Heart right ventricle (tissue), 16 donors: ENCODE results near the gene TSPAN12. TPM values are rescaled to one million over a fixed set of nuclear protein-coding genes. Genes with fewer than 3 reads are reported as not detected.

Source experiments
- ATAC-seq, 8 donors: fragments of 200-7000 bp; cut with Tn5 transposase; one replicate each; pipeline ENCODE4 v1.9.1; 2020; ENCODE audit warnings: mild to moderate bottlenecking in 8 of 8, moderate library complexity in 8 of 8, moderate number of reproducible peaks in 1 of 8
- DNase-seq, 2 donors: peaks; one replicate each; pipeline ENCODE4 v3.0.0-alpha.2; 2020
- H3K27ac ChIP-seq, 10 donors: fragments of 200-600 bp; sonication (generic) in 2 of 10; one replicate each; pipeline versions ENCODE4 v1.5.0 to v1.8.0; 2020 to 2022; ENCODE audit warnings: mild to moderate bottlenecking in 3 of 10
- H3K27me3 ChIP-seq, 7 donors: fragments of 200-600 bp; one replicate each; pipeline ENCODE4 v1.8.0; 2021 to 2022; ENCODE audit warnings: mild to moderate bottlenecking in 2 of 7
- H3K36me3 ChIP-seq, 9 donors: fragments of 200-600 bp; sonication (generic) in 1 of 9; one replicate each; pipeline versions ENCODE4 v1.5.0 to v1.8.0; 2020 to 2022; ENCODE audit warnings: mild to moderate bottlenecking in 2 of 9
- H3K4me1 ChIP-seq, 9 donors: fragments of 200-600 bp; sonication (generic) in 1 of 9; one replicate each; pipeline versions ENCODE4 v1.5.0 to v1.8.0; 2020 to 2022; ENCODE audit warnings: mild to moderate bottlenecking in 4 of 9
- H3K4me3 ChIP-seq, 10 donors: fragments of 200-600 bp; sonication (generic) in 2 of 10; one replicate each; pipeline versions ENCODE4 v1.5.0 to v1.8.0; 2020 to 2022; ENCODE audit warnings: mild to moderate bottlenecking in 7 of 10, moderate library complexity in 2 of 10
- H3K9me3 ChIP-seq, 11 donors: fragments of 200-600 bp in 10 of 11; sonication (generic) in 2 of 11; one replicate each; pipeline versions ENCODE4 v1.5.0 to v1.8.0; 2013 to 2022; ENCODE audit warnings: mild to moderate bottlenecking in 2 of 11, control low read depth in 1 of 11, moderate library complexity in 1 of 11
- WGBS, 2 donors: extraction: QIAGEN DNeasy Blood & Tissue Kit; methylation state at CpG; one replicate each; pipeline ENCODE4 v1.1.7; 2013; ENCODE audit warnings: inconsistent platforms in 1 of 2; 5-methylcytosine and 5-hydroxymethylcytosine counted together
- intact Hi-C, 10 donors: fragments of 100-400 bp; cut with DNase I; formaldehyde crosslinking; loops; one replicate each; pipeline versions ENCODE4 v1.11.1 to v1.14.2; 2022
- polyA plus RNA-seq, 2 donors: library from polyadenylated mRNA; stranded (reverse); fragments of 200-250 nt; gene quantifications; one replicate each; pipeline ENCODE4 v1.2.3, GENCODE V29; 2013
- total RNA-seq, 10 donors: library from RNA; stranded (reverse); fragmentation: NEBNext Ultra II Directional in 3 of 10; extraction: Animal tissue kit (Norgen Biotek cat#: 25700) in 3 of 10; gene quantifications; one replicate each; pipeline versions ENCODE4 v1.2.1 to v1.2.4, GENCODE V29; 2021 to 2023
- TF ChIP-seq, protein P1 (sequence below), 9 donors: fragments of 200-600 bp; sonication (generic) in 2 of 9; IDR thresholded peaks; one replicate each; pipeline versions ENCODE4 v1.5.0 to v1.8.0; 2021 to 2022; ENCODE audit warnings: antibody characterized with exemption in 9 of 9, mild to moderate bottlenecking in 5 of 9, moderate library complexity in 1 of 9
- donor health status: Arrhythmogenic right ventricular cardiomyopathy.
- donor health status: ischemic (EF 13 %, LVEDD 7.1; RV severe dilation, severe dysfunction).
- donor health status: healthy with polysubstance abuse.
- donor health status: DM: no; HTN: yes; CAD: no.
- donor health status: DM: no; HTN: no; CAD: no.
- donor health status: ischemic (EF 25% LVEDD 6.9; RV normal size, moderate dysfunction).
- donor health status: ischemic (EF 25% LVEDD 5.7; RV mildly dilated, moderate dysfunction).
- donor health status: healthy.
- donor health status: DM: yes; HTN: yes; CAD: no.
- donor health status: Ischemic cardiomyopathy.
- donor health status: ischemic (EF 35%, LVEDD 5.7; RV mildly dilated, moderate dysfunction).
- donor health status: nonischemic (EF 11% LVEDD 7.7; RV severe dilation, severe dysfunction).
- donor health status: DM: yes; HTN: yes; CAD: no.
- donor health status: PGD.
- donor health status: ischemic (EF 29% LVEDD 5.4; RV normal size, mild dysfunction).
- donor health status: nonischemic (EF 23%, LVEDD 6.1; RV moderate dilation, normal function).

The TSPAN12 gene
- total and polyA plus RNA-seq, 12 donors, result 17.9 to 78.6 (median 60.4) TPM

DNA sequence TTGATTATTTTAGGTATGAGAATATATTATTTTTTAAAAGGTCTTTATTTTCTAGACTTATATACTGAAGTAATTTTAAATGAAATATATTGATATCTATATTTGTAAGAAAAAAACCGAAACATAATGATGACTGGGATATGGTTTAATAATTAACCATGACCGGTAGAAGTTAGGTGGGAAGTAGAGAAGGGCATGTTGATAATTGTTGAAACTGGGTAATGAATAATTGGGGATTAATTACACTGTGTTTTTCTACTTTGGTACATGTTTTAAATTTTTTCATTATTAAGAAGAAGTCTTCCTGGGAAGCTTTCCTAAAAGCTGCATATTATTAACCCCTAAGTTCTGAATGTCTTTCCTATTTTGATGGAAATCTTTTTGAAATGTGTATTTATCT is 16.3 kb downstream of the TSPAN12 start:
- Histone ChIP-seq H3K9me3 (no peaks in the 10 kb centered on the region), H3K27me3 (no peaks in the 10 kb centered on the region), H3K27ac (no peak overlapping the region), H3K4me1 (peaks cover 0 to 30% (median 13%) of the 10 kb centered on the region in 9 donors), H3K4me3 (no peak overlapping the region), H3K36me3 (peaks cover 0 to 28% (median 0%) of the 10 kb centered on the region in 9 donors)
- DNase-seq, result no peak
- TF ChIP-seq, protein P1, sequence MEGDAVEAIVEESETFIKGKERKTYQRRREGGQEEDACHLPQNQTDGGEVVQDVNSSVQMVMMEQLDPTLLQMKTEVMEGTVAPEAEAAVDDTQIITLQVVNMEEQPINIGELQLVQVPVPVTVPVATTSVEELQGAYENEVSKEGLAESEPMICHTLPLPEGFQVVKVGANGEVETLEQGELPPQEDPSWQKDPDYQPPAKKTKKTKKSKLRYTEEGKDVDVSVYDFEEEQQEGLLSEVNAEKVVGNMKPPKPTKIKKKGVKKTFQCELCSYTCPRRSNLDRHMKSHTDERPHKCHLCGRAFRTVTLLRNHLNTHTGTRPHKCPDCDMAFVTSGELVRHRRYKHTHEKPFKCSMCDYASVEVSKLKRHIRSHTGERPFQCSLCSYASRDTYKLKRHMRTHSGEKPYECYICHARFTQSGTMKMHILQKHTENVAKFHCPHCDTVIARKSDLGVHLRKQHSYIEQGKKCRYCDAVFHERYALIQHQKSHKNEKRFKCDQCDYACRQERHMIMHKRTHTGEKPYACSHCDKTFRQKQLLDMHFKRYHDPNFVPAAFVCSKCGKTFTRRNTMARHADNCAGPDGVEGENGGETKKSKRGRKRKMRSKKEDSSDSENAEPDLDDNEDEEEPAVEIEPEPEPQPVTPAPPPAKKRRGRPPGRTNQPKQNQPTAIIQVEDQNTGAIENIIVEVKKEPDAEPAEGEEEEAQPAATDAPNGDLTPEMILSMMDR (IDR thresholded peaks at IDR 0.05), result no peak
- no peak for ATAC-seq
- intact Hi-C loops, result no loop called here
- WGBS, 2 donors, result 93 to 97% methylated on average over 2 of the region's 2 CpGs

DNA sequence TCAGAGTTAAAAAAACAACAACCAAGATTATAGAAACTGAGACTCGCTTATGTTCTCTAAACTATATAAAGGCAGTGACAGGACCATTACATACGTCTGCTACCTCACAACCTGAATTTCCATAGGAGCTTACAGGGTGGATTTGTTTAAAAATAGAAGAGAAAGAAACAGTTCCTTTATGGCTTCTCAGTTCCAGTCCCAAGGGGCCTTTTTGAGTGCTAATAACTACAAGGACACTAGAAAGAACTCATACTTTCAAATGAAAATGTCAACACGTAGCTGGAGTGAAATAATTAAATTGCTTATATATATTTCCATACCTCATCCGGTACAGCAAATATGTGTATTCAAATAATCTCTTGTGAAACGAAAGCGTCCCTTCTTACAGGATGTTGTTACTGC is 19.7 kb downstream of the TSPAN12 start:
- intact Hi-C loops, result no loop called here
- Histone ChIP-seq H3K9me3 (no peaks in the 10 kb centered on the region), H3K4me1 (peaks cover 0 to 18% (median 7%) of the 10 kb centered on the region in 9 donors), H3K27ac (peak overlapping the region in 7 of 10 donors; percentile 3 to 67 (median 31)), H3K4me3 (peak overlapping the region in 5 of 10 donors; percentile 3 to 33 (median 22)), H3K27me3 (no peaks in the 10 kb centered on the region), H3K36me3 (peaks cover 0 to 50% (median 0%) of the 10 kb centered on the region in 9 donors)
- 57 to 60% methylated on average over 6 of the region's 6 CpGs for WGBS, 2 donors
- DNase-seq, result no peak
- no peak for ATAC-seq
- TF ChIP-seq, protein P1 (IDR thresholded peaks at IDR 0.05), result no peak

DNA sequence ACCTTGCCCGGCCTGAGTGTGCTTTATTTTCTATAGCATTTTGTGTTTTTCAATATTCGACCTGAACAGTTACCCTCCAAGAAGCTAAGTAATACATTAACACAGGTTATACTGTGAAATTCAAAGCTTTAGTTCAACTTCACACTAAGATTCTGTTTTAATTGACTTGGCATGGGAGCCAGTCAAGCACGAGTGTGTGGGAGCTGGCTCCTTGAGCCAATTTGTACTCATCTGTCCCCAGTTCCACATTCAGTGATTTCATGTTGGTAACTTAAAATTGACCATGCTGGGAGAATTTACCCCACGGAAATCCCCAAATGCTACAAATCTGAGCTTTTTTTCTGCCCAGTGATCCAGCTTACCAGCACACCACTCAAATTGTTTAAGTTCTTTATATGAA is 20.3 kb downstream of the TSPAN12 start:
- TF ChIP-seq, protein P1 (IDR thresholded peaks at IDR 0.05), result no peak
- ATAC-seq, result no peak

DNA sequence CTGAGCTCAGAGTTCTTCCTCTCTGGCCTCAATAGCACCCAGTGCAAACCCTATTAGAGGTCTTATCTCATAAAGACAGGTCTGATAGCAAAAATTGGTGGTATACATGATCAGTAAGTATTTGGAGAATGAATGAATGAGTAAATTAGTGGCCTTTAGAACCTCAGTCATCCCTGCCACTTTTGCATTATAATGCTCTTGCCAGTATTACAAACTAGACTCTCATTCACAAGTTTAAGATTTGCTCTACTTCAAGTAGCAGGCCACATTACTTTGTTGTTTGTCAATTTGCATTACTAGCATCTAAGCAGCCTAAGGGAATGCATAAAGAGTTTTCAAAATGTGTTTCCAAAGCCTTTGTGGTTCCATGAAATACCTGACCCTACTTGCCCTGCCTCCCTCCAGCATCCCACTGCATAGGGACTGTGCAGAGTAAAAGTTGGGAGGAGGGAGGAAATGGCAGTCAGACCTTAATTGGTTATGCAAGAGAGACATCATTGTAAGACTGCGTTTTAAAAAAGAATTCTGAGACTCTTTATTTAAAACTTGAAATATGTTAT is 21.3 kb downstream of the TSPAN12 start:
- H3K4me3 ChIP-seq, result no peak overlapping the region
- H3K27ac ChIP-seq, result no peak overlapping the region
- ATAC-seq (no peak), DNase-seq (no peak)
- 90 to 95% methylated on average over 1 of the region's 1 CpG for WGBS, 2 donors
- peaks cover 0 to 57% (median 0%) of the 10 kb centered on the region in 9 donors for H3K36me3 ChIP-seq
- H3K27me3 ChIP-seq, result no peaks in the 10 kb centered on the region
- no peaks in the 10 kb centered on the region for H3K9me3 ChIP-seq
- peaks cover 0 to 18% (median 7%) of the 10 kb centered on the region in 9 donors for H3K4me1 ChIP-seq
- TF ChIP-seq, protein P1 (IDR thresholded peaks at IDR 0.05), result no peak
- intact Hi-C loops, result no loop called here

More for the DNA sequence above, 20.3 kb downstream of the TSPAN12 start:
- Histone ChIP-seq H3K27ac (no peak overlapping the region), H3K36me3 (peaks cover 0 to 52% (median 0%) of the 10 kb centered on the region in 9 donors), H3K9me3 (no peaks in the 10 kb centered on the region), H3K4me3 (no peak overlapping the region), H3K27me3 (no peaks in the 10 kb centered on the region), H3K4me1 (peaks cover 0 to 18% (median 7%) of the 10 kb centered on the region in 9 donors)
- DNase-seq, result no peak
- intact Hi-C loops, result no loop called here
- WGBS, 2 donors, result 92 to 93% methylated on average over 4 of the region's 4 CpGs
